ENCODE data around the gene ANKDD1B.
"Not testable (repeated sequence)": the region's sequence is repeated elsewhere in the genome, so short reads cannot be mapped to it uniquely, and the experiment has no call there.

The ANKDD1B gene

GRCh38 chr5:75600535-75600934 lies 10.7 kb upstream of the ANKDD1B start:
- Histone ChIP-seq H3K9ac (no peak overlapping the region), H3K4me2 (ENCODE audit: low read length) (no peak overlapping the region), H3K9me3 (ENCODE audit: control insufficient read depth, low read length) (no peaks in the 10 kb centered on the region), H3K4me1 (peaks cover 3% of the 10 kb centered on the region), H3K27ac (no peak overlapping the region), H3K36me3 (ENCODE audit: control insufficient read depth, insufficient read depth, low read length) (no peaks in the 10 kb centered on the region), H2AFZ (no peak overlapping the region), H3K4me3 (ENCODE audit: low read depth, low read length) (no peak overlapping the region), H3K79me2 (no peaks in the 10 kb centered on the region), H3K27me3 (ENCODE audit: control insufficient read depth, insufficient read depth, low read length) (no peaks in the 10 kb centered on the region)
- TF ChIP-seq, protein P1, sequence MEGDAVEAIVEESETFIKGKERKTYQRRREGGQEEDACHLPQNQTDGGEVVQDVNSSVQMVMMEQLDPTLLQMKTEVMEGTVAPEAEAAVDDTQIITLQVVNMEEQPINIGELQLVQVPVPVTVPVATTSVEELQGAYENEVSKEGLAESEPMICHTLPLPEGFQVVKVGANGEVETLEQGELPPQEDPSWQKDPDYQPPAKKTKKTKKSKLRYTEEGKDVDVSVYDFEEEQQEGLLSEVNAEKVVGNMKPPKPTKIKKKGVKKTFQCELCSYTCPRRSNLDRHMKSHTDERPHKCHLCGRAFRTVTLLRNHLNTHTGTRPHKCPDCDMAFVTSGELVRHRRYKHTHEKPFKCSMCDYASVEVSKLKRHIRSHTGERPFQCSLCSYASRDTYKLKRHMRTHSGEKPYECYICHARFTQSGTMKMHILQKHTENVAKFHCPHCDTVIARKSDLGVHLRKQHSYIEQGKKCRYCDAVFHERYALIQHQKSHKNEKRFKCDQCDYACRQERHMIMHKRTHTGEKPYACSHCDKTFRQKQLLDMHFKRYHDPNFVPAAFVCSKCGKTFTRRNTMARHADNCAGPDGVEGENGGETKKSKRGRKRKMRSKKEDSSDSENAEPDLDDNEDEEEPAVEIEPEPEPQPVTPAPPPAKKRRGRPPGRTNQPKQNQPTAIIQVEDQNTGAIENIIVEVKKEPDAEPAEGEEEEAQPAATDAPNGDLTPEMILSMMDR (IDR thresholded peaks at IDR 0.05) = no peak

DNA sequence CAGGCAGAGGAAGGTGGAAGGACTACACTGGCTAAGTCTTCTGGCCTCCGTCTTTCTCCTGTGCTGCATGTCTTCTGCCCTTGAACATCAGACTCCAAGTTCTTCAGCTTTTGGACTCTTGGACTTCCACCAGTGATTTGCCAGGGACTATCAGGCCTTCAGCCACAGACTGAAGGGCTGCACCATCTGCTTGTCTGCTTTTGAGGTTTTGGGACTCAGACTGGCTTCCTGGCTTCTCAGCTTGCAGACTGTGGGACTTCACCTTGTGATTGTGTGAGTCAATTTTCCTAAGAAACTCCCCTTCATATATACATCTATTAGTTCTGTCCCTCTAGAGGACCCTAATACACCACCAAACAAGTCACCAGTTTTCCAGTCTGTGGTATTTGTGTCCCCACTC lies 9.7 kb upstream of the ANKDD1B start:
- H3K4me1 ChIP-seq = peaks cover 3% of the 10 kb centered on the region
- no peak overlapping the region for H3K4me3 ChIP-seq (ENCODE audit: low read depth, low read length)
- H3K27ac ChIP-seq = no peak overlapping the region
- TF ChIP-seq, protein P1 (IDR thresholded peaks at IDR 0.05) = no peak
- H3K36me3 ChIP-seq (ENCODE audit: control insufficient read depth, insufficient read depth, low read length) = no peaks in the 10 kb centered on the region
- no peak overlapping the region for H2AFZ ChIP-seq
- no peaks in the 10 kb centered on the region for H3K79me2 ChIP-seq
- no peaks in the 10 kb centered on the region for H3K27me3 ChIP-seq (ENCODE audit: control insufficient read depth, insufficient read depth, low read length)
- H3K9ac ChIP-seq = no peak overlapping the region
- no peaks in the 10 kb centered on the region for H3K9me3 ChIP-seq (ENCODE audit: control insufficient read depth, low read length)
- H3K4me2 ChIP-seq (ENCODE audit: low read length) = no peak overlapping the region

- no peak overlapping the region for H2AFZ ChIP-seq
- no peaks in the 10 kb centered on the region for H3K79me2 ChIP-seq
- no peak overlapping the region for H3K27ac ChIP-seq
- no peak overlapping the region for H3K4me2 ChIP-seq (ENCODE audit: low read length)
- H3K27me3 ChIP-seq (ENCODE audit: control insufficient read depth, insufficient read depth, low read length) = no peaks in the 10 kb centered on the region
- no peak overlapping the region for H3K4me3 ChIP-seq (ENCODE audit: low read depth, low read length)
- H3K36me3 ChIP-seq (ENCODE audit: control insufficient read depth, insufficient read depth, low read length) = no peaks in the 10 kb centered on the region
- H3K4me1 ChIP-seq = peaks cover 3% of the 10 kb centered on the region
- H3K9me3 ChIP-seq (ENCODE audit: control insufficient read depth, low read length) = no peaks in the 10 kb centered on the region
- H3K9ac ChIP-seq = no peak overlapping the region
- TF ChIP-seq, protein P1 (IDR thresholded peaks at IDR 0.05) = no peak
These were observed 9.3 kb upstream of the ANKDD1B start for GRCh38 chr5:75601996-75602395.

DNA sequence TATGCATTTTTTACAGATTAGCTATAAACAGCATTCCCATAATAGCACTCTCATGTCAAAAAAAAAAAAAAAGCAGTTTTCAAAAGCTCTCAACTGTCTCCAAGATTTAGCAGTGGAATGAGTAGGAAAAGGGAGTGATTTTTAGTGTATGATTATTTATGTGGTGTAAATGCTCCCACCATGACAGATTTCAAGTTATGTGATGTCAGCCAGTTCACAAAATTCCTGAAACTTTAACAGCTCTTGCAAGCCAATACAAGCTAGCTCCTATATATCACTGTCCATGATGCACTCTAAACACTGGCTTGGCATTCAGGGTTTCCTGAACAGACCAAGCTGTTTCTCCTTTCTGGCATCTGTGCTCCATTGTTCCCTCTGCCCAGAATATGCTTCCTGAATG lies 7.9 kb upstream of the ANKDD1B start:
- H3K79me2 ChIP-seq = no peaks in the 10 kb centered on the region
- no peaks in the 10 kb centered on the region for H3K36me3 ChIP-seq (ENCODE audit: control insufficient read depth, insufficient read depth, low read length)
- H3K9ac ChIP-seq = no peak overlapping the region
- no peak overlapping the region for H3K4me2 ChIP-seq (ENCODE audit: low read length)
- no peaks in the 10 kb centered on the region for H3K9me3 ChIP-seq (ENCODE audit: control insufficient read depth, low read length)
- no peak overlapping the region for H3K4me3 ChIP-seq (ENCODE audit: low read depth, low read length)
- H2AFZ ChIP-seq = no peak overlapping the region
- H3K27ac ChIP-seq = no peak overlapping the region
- TF ChIP-seq, protein P1 (IDR thresholded peaks at IDR 0.05) = no peak
- peaks cover 3% of the 10 kb centered on the region for H3K4me1 ChIP-seq
- no peaks in the 10 kb centered on the region for H3K27me3 ChIP-seq (ENCODE audit: control insufficient read depth, insufficient read depth, low read length)

GRCh38 chr5:75603821-75604220 lies 7.4 kb upstream of the ANKDD1B start:
- H3K4me1 ChIP-seq = peaks cover 3% of the 10 kb centered on the region
- no peak overlapping the region for H2AFZ ChIP-seq
- no peaks in the 10 kb centered on the region for H3K79me2 ChIP-seq
- H3K4me2 ChIP-seq (ENCODE audit: low read length) = no peak overlapping the region
- TF ChIP-seq, protein P1 (IDR thresholded peaks at IDR 0.05) = no peak
- H3K9ac ChIP-seq = no peak overlapping the region
- no peaks in the 10 kb centered on the region for H3K36me3 ChIP-seq (ENCODE audit: control insufficient read depth, insufficient read depth, low read length)
- H3K4me3 ChIP-seq (ENCODE audit: low read depth, low read length) = no peak overlapping the region
- no peaks in the 10 kb centered on the region for H3K9me3 ChIP-seq (ENCODE audit: control insufficient read depth, low read length)
- no peaks in the 10 kb centered on the region for H3K27me3 ChIP-seq (ENCODE audit: control insufficient read depth, insufficient read depth, low read length)
- H3K27ac ChIP-seq = no peak overlapping the region

DNA sequence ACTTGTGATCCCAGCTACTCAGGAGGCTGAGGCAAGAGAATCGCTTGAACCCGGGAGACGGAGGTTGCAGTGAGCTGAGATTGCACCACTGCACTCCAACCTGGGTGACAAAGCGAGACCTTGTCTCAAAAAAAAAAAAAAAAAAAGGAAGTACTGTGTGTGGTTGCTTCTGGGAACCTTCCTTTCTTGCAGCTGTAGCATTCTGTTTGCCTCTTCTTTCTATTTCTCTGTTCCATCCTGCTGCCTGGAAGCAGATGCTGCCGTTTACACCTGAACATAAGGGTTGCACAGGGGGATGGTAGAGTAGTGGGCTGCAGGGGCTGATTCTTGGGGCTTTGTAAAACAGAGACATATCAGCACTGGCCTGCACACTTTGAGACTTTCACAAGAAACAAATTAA lies 3.9 kb upstream of the ANKDD1B start:
- not testable (repeated sequence) for H3K9ac ChIP-seq; H2AFZ ChIP-seq; H3K9me3 ChIP-seq (ENCODE audit: control insufficient read depth, low read length); H3K4me2 ChIP-seq (ENCODE audit: low read length); H3K27ac ChIP-seq; H3K4me1 ChIP-seq; H3K79me2 ChIP-seq; H3K4me3 ChIP-seq (ENCODE audit: low read depth, low read length); H3K36me3 ChIP-seq (ENCODE audit: control insufficient read depth, insufficient read depth, low read length); H3K27me3 ChIP-seq (ENCODE audit: control insufficient read depth, insufficient read depth, low read length)

All from parathyroid adenoma (tissue), 2 donors.